ENCODE data around the gene RPL15.

RPL15 gene

DNA sequence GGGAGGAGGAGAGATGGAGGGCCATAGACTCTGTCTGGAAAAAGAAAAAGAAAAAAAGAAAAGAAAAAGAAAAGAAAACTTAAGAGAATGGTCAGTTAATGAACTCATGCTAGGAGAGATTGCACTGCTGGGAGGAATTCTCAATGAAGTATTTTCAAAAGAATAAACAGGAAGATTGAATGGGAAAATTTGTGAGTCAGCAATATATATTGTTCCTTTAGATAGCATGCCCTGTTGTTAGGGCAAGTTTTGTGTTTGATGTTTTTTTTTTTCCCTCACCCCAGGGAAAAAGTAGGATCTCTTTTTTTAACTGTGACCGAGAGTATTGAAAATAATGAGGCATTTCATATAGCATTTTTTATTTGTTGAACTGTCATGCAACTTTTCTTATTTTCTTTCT is 20.4 kb downstream of the RPL15 start:
- no peak for DNase-seq

DNA sequence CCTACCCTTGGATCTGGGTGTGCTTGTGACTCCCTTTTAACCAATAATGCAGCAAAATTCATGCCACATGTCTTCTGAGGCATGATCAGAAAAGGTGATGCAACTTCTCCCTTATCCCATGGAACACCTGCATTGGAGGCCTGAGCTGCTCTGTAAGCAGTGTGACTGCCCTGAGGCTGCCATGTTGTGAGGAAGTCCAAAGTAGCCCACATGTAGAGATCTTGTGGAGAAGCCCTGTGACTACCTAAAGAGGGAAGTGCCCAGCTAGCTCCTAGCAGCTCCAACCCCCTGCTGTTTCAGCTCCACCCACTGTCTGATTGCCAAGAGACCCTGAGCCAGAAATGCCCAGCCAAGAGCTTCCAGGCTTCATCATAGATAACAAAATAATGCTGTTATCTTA is 21.8 kb downstream of the RPL15 start:
- no peak for DNase-seq

DNA sequence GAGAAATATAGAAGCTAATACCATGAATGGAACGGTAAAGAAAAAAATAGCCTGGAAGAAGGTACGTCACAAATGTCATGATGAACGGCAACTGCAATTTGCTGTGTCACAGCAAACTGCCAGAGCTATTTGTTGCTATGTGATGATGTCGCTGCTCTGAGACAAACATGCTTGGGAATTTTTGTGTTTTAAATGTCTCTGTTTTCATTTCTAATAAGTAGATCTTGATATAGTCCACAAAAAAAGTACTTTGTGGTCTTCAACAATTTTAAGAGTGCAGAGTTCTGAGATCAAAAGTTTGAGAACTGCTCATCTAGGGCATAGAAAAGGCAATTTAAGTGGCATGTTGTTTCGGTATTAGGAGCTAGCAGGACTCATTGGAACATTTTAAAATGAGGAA is 23.8 kb downstream of the RPL15 start:
- DNase-seq, result no peak

DNA sequence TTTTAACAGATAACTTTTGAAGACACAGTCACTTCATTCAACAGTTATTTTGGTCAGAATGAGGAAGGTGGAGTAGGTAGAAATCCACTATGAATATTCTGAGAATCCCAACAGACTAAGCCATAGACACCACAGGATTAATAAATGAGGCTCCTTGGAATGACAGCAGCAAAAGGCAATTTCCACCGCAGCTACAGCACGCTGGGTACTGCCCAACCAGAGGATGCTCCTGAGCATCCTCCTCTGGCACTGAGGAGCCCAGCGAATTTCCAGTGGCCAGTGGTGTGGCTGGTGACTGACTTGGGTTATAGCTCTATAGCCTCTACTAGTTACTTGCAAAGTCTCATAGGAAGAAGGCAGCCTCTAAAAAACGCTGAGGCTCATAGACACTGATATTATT is 24.5 kb downstream of the RPL15 start:
- no peak for DNase-seq

DNA sequence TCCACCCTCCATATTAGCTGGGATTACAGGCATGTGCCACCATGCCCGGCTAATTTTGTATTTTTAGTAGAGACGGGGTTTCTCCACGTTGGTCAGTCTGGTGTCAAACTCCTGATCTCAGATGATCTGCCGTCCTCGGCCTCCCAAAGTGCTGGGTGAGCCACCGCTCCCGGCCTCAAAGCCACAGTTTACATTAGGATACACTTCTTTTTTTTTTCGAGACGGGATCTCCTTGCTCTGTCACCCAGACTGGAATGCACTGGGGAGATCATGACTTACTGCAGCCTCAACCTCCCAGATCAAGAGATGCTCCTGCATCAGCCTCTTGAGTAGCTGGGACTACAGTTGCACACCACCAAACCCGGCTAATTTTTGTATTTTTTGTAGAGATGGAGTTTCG is 25.6 kb downstream of the RPL15 start:
- no peak for DNase-seq

DNA sequence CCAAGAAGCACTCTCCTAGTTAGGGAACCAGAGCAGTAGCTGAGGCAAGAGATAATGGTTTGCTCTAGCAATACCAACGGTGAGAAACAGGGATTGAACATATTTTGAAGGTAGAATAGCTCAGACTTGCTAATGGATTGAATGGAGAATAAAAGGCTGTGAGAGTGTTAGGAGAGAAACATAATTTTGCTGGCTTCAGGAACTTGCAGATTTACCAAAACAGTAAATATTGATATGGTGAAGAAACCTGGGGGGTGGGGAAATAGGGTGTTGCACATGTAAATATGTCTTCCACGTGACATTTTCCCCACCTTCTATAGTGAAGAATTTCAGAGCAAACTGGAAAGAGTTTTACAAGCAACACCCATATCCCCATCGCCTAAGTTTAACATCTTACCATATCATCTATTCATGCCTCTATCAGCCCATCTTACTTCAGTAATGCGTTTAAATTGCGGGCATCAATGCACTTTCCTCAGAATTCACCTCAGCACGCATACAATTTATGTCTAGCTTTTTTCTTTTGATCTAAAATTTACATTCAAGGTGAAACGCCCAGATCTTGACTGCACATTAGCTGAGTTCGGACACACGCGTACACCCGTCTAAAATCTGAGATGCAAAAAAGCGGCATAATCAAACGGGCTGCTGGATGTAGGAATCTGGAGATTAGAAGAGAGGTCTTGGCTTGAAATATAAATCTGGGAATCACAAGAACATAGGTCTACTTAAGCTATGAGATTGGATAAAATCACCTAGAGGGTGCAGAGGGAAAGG is 27.3 kb downstream of the RPL15 start:
- DNase-seq, result peak; percentile 16

DNA sequence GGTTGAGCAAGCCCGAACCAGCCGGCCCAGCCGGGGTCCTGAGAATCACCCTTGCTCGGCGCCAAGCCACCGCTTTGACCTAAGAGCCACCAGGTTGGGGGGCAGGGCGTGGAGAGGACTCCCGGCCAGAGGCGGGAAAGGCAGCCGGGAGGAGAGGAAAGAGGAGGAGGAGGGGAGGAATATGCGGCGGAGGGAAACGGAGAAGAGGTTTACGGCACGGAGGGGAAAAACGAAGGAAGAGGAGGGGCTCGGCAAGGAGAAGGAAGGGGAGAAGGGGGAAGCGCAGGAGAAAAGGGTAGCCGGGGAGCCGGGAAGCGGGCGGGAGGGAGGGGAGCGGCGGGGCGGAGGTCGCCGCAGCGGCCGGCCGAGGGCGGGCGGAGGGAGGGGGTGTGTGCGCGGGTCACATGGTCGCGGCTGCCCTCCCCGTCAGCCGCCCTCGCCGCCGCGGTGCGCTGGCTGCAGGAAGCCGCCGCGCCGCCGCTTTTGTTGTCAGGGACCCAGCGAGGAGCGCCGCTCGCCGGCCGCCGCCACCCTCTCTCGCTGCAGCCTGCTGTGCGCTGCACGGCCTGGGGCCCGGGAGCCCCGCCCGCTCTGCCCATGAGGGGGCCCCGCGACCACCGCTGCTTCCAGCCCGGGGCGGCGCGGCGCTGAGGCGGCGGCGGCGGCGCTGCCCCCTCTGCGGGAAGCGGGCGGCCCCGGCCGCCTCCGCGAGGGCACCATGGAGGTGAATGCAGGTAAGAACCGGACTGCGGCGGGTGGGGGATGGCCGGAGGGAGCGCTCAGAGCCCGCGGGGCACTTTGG is 28.1 kb downstream of the RPL15 start, which contains the start of gene NR1D2:
Gene NR1D2 (plus strand): TSS at position 426 of the 802 bp plus-strand sequence. CDS start 293 bp downstream, at position 719.
- DNase-seq, result peak; percentile 62

DNA sequence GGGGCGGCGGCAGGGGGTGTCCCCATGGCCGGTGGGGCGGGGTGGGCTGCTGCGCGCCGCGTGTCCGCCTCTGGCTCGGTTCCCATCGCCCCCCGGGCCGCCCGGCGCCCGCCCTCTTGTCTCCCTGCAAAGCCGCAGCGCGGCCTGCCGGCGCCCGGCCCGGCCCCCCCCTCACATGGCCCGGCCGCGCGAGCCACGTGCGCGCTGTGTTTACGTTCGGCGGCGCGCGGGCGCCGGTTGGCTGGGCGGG is 28.7 kb downstream of the RPL15 start:
- no peak for DNase-seq

DNA sequence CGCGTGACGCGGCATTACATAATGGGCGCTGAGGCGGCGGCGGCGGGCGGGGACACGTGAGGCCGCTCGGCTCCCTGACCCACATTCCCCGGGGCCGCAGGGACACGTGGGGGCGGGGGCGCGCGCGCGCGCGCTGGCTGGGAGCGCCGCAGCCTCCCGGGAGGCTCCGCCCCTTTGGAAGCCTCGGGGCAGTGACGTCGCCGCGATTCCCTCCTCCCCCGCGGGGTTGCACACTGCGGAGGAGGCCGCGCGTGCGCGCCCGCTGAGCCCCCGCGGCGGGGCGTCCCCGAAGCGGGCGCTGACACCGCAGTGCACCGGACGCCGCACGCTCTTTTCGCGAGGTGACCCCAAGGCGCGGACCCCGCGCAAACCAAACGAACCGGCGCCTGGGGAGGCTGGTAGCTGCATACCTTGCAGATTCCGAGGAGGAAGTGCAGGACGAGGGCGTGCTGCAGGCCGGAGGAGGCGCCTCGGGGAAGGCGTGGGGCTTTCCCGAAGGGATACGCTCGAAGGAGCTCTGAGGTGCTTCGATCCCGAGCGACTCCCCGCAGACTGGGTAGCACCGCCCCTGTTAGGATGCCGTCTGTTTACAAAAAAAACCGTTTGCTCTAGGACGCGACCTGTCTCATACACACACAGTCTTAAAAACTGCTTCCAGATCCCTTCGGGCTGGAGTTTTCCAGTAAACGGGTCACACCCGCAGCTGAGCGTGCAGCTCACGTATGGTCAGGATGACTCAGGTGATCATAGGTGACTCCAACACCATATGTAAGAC is 29.2 kb downstream of the RPL15 start:
- DNase-seq, result peak; percentile 78

DNA sequence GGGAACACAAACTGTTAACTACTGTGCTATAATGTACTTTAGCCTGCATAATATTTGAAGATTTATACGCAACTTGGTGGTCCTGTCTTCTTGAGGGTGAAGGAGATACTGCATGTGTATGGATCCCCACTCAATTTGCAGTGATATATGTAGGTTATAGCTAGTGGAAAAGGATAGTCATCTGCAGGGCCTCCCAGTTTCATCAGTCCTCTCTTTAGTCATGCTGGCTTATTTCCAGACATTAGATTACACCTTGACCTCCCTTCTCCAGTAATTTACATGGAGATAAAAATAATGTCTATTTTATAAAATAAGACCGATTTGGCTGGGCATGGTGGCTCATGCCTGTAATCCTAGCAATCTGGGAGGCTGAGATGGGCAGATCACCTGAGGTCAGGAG is 31.8 kb downstream of the RPL15 start:
- DNase-seq, result no peak

DNA sequence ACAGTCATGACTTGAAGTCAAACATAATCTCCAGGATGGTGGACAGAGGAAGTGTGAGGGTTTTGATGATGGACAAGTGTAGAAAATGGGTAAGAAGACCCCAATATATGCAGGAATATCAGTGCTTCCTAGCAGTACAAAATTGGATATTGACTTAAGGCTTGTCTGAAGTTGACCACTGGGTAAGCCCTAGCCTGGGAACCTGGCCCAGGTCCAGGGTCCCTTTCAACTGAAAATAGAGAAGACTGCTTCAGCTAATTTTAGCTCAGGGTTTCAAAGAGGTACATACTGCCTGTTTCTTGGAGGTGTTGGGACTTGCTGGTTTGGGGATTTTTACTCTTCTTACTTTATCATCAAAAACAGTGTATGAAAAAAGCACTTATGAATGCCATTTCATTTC is 32.9 kb downstream of the RPL15 start:
- no peak for DNase-seq

DNA sequence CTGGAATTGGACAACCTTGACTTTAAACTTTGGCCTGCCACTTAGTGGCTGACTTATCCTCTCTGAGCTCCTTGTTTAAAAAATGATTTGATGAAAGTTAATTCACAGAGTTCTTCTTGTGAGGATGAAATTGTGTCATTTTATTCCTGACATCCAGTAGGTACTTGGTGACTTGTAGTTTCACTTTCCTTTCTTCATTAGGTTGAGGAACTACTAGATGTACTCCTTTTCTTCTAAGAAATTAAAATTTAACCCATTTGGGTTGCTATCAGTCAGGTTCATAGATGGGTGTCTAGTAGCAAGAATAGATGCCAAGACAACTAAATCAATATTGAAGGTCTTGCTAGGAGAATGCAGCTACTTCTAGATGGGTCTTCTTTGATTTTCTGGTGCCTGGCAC is 33.4 kb downstream of the RPL15 start:
- DNase-seq, result no peak

DNA sequence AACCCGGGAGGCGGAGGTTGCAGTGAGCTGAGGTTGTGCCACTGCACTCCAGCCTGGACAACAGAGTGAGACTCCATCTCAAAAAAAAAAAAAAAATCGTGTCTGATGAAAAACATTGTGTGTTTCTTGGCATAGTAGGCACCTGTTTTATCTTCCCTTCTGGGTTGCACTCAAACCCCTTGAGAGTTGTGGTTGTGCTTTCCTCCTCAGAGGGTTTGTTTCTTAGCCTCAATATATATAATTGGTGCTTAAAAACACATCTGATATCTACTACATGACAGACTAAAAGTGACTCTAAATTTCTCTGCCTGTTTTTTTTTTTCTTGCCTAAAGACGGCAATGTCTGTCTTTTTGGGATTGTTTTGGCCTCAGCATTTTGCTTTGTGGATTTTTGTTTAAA is 35.7 kb downstream of the RPL15 start:
- peak; percentile 0 for DNase-seq

DNA sequence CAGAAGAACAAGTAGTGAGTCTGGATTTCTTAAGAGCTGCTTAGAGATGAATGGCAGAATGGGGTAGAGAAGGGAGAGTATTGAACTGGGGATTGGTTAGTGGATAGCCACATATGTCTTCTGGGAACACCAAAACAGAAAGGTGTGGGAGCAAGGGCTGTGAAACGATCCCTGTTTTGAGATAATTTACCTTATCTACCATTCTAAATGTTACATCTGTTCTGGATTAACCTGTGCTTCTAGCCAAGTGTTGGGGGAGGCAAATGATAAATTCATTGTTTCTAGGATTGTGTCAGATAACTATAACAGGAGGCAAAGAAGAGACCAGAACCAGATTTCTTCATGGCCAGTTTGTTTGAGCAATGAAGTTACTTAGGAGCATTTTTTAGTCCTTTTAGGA is 36.6 kb downstream of the RPL15 start:
- no peak for DNase-seq

DNA sequence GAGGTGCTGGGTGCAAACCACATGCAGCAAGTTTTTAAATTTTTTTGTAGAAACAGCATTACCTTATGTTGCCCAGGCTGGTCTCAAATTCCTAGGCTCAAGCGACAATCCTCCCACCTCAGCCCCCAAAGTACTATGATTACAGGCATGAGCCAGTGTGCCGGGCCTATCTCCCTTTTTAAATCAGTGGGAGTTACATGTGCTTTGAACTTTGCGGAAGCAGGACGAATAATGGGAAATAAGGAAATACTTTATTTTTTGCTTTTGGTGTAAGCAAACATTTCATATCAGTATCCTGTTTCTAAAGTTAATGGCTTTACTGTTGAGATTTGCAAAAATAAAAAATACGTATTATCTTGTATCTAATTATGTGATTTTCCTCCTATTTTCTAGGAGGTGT is 37.2 kb downstream of the RPL15 start:
- DNase-seq, result no peak

DNA sequence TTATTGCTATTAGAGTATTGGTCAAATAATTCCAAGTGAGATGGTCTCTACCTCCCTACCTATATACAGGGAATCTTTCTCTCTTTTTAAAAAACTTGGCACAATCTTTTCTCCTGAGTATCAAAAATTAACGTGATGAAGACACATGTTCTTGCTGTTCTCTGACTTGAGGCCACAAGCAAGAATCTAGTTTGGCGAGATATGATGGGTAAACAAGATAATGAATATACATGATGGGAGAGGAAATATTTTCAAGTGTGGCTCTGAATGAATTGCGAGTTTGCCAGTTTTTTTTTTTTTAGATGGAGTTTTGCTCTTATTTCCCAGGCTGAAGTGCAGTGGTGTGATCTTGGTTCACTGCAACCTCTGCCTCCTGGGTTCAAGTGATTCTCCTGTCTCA is 39.8 kb downstream of the RPL15 start:
- no peak for DNase-seq

DNA sequence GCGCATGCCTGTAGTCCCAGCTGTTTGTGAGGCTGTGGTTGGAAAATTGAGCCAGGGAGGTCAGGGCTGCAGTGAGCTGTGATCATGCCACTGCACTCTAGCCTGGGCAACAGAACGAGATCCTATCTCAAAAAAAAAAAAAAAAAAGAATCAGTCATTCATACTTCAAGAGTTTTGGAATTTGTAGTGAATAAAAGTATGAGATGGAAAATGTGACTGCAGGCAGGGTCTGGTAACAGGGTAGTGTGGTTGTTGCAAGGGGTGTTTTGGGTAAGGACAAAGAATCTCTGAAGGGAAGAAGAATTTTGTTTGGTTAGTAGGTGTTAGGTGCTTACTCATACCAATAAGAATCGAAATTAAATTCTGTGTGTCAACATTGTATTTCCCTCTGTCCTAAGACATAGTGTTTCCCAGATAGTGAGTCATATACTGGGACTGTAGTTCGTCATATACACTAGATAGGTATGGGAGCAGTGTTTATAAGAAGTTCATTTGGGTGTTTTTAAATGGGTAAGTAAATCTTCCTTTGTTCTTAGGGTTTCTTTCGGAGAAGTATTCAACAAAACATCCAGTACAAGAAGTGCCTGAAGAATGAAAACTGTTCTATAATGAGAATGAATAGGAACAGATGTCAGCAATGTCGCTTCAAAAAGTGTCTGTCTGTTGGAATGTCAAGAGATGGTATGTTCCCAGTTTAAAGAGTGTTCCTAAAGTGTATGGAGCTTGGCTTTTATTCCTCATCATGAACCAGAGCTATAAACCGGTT is 42.4 kb downstream of the RPL15 start:
- no peak for DNase-seq

DNA sequence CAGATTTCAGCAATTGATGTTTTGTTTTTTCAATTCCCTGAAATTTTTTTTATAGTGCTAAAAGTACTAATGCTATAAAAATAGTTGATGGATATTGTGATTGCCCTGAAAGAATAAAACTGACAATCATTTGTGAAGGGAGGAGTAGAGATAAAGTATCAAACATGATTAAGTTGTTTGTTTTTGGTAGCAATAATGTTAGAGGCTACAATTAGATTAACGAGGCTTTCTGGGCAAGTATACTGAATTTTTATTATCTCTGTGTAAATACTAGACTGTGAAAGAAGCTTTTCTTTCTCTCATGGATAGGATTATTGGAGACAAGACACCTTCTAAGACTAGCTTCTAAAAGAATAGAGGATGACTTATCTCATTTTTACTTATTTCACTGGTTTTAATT is 43.7 kb downstream of the RPL15 start:
- DNase-seq, result no peak

DNA sequence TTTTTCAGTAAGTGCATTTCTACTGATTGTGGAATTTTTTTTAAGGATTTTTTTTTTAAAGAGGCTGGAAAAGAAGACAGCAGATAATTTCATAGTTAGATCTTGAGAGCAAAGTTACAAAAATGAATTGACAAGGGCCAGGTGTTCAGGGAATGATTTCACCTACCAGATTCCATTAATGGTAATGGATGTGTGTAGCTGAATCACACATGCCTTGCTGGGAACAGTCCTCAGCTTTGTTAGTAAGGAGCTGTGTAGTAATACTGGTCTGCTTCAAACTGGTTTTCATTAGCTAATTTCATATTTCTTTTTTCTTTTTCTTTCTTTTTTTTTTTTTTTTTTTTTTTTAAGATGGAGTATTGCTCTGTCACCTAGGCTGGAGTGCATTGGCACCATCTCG is 44.1 kb downstream of the RPL15 start:
- DNase-seq, result no peak

DNA sequence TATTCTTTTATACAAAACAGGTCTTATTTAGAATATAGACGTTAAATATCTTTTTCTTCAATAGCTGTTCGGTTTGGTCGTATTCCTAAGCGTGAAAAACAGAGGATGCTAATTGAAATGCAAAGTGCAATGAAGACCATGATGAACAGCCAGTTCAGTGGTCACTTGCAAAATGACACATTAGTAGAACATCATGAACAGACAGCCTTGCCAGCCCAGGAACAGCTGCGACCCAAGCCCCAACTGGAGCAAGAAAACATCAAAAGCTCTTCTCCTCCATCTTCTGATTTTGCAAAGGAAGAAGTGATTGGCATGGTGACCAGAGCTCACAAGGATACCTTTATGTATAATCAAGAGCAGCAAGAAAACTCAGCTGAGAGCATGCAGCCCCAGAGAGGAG is 45.0 kb downstream of the RPL15 start:
- DNase-seq, result no peak

DNA sequence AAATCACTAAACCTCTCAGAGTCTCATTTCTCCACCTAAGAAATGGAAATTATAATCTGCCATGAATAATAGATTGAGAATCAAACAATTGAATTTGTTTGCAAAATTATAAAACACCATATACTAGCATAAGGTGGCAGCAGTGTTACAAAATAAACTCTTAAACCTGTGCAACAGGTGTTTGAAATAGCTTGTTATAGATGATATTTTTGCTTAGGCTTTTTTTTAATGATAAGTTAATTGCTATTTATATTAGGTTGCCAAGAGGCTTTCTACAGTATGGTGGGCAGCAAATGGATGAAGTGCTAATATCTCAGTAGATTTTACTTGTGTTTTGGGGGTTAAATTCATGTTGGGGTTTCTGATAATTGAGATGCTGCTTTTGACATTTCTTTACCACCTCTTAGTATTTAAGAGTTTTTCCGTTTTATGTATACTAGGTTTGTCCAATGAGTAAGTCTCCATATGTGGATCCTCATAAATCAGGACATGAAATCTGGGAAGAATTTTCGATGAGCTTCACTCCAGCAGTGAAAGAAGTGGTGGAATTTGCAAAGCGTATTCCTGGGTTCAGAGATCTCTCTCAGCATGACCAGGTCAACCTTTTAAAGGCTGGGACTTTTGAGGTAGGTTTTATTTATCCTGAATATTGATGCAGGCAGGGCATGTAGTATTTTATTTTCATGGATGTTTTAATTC is 47.8 kb downstream of the RPL15 start:
- DNase-seq, result no peak

DNA sequence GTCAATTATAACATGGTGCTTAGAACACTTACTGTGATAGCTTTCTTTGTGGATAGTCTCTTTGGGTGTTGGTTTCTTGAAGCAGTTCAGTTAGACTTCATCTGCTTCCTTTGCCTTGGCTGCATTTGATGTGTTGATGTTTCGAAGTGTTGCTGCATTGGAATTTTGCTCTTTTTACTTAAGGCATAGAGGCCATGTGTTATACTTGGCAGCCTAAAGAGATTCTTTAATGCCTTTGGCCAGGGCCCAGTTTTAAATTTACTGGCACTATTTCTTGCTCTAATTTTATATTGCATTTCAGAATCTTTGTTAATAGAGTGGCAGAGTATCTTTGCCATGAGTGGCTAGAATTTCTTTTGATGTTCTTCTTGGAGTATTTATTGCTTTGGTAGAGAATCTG is 49.4 kb downstream of the RPL15 start:
- no peak for DNase-seq
